GM12891 (cell line): ENCODE data around the gene RRAS2.
"Not testable (repeated sequence)": the region's sequence is repeated elsewhere in the genome, so short reads cannot be mapped to it uniquely, and the experiment has no call there.

Source experiments
- DNase-seq: peaks from one replicate; pipeline ENCODE4 v3.0.0; 2011; ENCODE audit warnings: low spot score; ENCODE audit not compliant: insufficient read length
- FAIRE-seq: peaks from 2 replicates; lab custom pipeline; 2011; peaks lifted over from hg19 to GRCh38; lab: Jason Lieb, UNC
- PAX5 ChIP-seq: IDR thresholded peaks from 2 replicates; pipeline ENCODE4 v1.6.1; 2011; ENCODE audit warnings: low read length, moderate library complexity, mild to moderate bottlenecking; ENCODE audit not compliant: insufficient read depth, severe bottlenecking
- POLR2A ChIP-seq: IDR thresholded peaks from 2 replicates; pipeline ENCODE4 v1.6.1; 2011; ENCODE audit warnings: low read depth, low read length, control low read depth
- POLR2AphosphoS5 ChIP-seq: IDR thresholded peaks from 2 replicates; pipeline ENCODE4 v1.6.1; 2011; ENCODE audit warnings: low read depth, low read length, control low read depth
- POU2F2 ChIP-seq: IDR thresholded peaks from 2 replicates; pipeline ENCODE4 v1.6.1; 2011; ENCODE audit warnings: low read depth, mild to moderate bottlenecking, control low read depth, low read length, moderate library complexity
- SPI1 ChIP-seq: IDR thresholded peaks from 2 replicates; pipeline ENCODE4 v1.6.1; 2011; ENCODE audit warnings: low read depth, low read length, control low read depth
- TAF1 ChIP-seq: IDR thresholded peaks from 2 replicates; pipeline ENCODE4 v1.6.1; 2011; ENCODE audit warnings: low read depth, low read length, control low read depth

RRAS2 gene

GRCh38 chr11:14357881-14358728 is 878 bp downstream of the RRAS2 start:
- FAIRE-seq (peak; percentile 5), DNase-seq (peak; percentile 32)
- TF ChIP-seq SPI1 (no peak), POLR2AphosphoS5 (no peak; the same call in 1 of the 2 replicates)

DNA sequence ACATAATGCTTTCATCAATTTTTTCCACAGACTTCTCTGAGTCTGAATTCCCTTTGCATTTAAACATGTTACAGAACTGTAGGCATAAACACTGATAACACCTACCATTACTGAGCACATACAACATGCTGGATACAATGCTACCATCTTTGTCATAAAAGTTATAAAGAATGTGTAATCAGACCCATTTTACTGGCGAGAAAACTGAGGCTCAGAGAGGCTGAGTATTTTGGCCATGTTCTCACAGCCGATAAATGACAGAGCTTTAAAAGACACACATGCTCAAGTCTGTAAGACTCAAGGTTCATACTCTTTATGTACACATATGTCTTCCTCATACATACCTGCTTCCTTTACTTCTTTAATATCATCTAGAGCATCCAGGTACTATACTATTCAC is 2.6 kb downstream of the RRAS2 start:
- DNase-seq (no peak), FAIRE-seq (peak; percentile 26)
- TF ChIP-seq SPI1 (no peak), POLR2AphosphoS5 (no peak), POU2F2 (no peak), POLR2A (no peak), TAF1 (no peak), PAX5 (no peak)

DNA sequence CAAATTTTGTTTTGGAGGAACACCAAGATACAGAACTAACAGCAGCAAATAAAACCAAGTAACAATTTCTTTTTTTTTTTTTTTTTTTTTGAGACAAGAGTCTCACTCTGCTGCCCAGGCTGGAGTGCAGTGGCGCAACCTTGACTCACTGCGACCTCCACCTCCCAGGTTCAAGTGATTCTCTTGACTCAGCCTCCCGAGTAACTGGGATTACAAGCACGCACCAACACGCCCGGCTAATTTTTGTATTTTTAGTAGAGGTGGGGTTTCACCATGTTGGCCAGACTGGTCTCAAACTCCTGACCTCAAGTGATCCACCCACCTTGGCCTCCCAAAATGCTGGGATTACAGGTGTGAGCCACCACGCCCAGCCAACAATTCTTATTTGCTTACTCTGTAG is 4.4 kb downstream of the RRAS2 start:
- FAIRE-seq, DNase-seq: not testable (repeated sequence)

DNA sequence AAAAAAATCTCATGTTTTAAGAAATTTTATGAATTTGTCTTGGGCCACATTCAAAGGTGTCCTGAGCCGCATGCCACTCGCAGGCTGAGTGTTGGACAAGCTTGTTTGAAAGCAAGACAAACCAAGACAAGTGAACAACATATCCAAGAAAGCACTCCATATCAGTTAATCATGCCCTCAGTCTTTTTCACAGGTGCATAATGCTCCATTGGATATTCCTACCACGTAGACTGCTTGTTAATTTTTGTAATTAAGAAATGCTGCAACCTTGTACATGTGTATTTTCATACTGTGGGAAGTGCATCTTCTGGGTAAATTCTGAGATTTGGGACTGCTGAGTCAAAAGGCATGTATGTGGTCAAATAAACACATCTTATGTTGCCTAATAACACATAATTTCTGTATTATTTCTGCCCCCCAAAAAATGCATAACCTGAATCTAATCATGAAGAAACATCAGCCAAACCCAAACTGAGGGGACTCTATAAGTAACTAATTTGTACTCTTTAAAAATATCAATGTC is 8.2 kb downstream of the RRAS2 start:
- TF ChIP-seq TAF1 (no peak), PAX5 (no peak), SPI1 (no peak), POU2F2 (no peak), POLR2AphosphoS5 (no peak), POLR2A (no peak)
- no peak for FAIRE-seq
- DNase-seq, result no peak

GRCh38 chr11:14350215-14350614 is 8.8 kb downstream of the RRAS2 start:
- no peak for DNase-seq
- TF ChIP-seq POU2F2 (no peak), TAF1 (no peak), PAX5 (no peak), SPI1 (no peak), POLR2AphosphoS5 (no peak), POLR2A (no peak)
- no peak for FAIRE-seq

DNA sequence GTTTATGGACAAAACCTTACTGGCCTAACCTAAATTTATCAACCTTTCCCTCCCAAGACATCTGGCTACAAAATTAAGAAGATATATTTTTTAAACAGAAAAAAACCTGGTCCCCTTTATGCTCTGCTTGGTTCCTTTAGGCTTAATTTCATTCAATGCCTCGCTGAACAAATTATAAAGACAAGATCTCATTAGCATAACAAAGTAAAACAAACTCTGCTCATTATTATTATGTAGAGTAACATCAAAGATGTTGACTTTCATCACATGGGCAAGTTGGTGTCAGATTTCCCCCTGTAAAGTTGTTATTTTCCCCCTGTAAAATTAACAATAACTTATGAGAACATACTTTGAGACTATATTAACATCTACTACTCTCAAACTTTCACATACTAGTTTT is 11.0 kb downstream of the RRAS2 start:
- no peak for DNase-seq
- FAIRE-seq, result no peak
- TF ChIP-seq TAF1, result no peak
- TF ChIP-seq POLR2AphosphoS5, result no peak
- no peak for TF ChIP-seq SPI1
- no peak for TF ChIP-seq POU2F2
- TF ChIP-seq PAX5, result no peak
- no peak for TF ChIP-seq POLR2A

GRCh38 chr11:14347494-14347893 is 11.5 kb downstream of the RRAS2 start:
- TF ChIP-seq TAF1 (no peak), POLR2A (no peak), POU2F2 (no peak), PAX5 (no peak), SPI1 (no peak), POLR2AphosphoS5 (no peak)
- DNase-seq (no peak), FAIRE-seq (no peak)

- TF ChIP-seq POLR2AphosphoS5 (no peak), POU2F2 (no peak), POLR2A (no peak), TAF1 (no peak), SPI1 (no peak), PAX5 (no peak)
- DNase-seq (no peak), FAIRE-seq (no peak)
Observed at GRCh38 chr11:14346303-14346955, 12.6 kb downstream of the RRAS2 start.

GRCh38 chr11:14345668-14346067 is 13.3 kb downstream of the RRAS2 start:
- no peak for DNase-seq
- TF ChIP-seq POLR2AphosphoS5, result no peak
- no peak for TF ChIP-seq POU2F2
- TF ChIP-seq TAF1, result no peak
- TF ChIP-seq PAX5, result no peak
- TF ChIP-seq POLR2A, result no peak
- no peak for TF ChIP-seq SPI1
- no peak for FAIRE-seq

GRCh38 chr11:14345016-14345415 is 14.0 kb downstream of the RRAS2 start:
- DNase-seq, FAIRE-seq: not testable (repeated sequence)

DNA sequence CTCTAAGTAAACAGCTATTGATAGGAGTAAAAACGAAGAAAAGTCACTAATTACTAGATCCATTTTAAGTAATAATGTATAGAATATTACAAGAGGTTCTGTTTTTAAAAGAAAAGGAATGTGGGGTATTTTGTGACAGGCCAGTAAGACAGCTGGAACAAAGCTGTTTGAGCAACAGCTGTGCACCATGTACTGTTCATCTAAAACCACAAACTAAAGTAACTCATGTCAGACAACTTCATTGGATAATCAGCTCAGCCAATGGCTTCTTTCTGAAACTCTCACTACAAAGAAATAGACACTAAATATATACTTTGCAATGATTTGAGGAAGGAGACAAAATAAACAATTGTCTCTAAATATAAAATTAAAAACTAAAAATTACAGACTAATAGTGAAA is 16.1 kb downstream of the RRAS2 start:
- TF ChIP-seq TAF1 (no peak), SPI1 (no peak), POLR2A (no peak), POLR2AphosphoS5 (no peak)
- DNase-seq (no peak), FAIRE-seq (no peak)
